Fibroblast of the aortic adventitia (primary cell): ENCODE data around the gene GXYLT2. TPM values are rescaled to one million over a fixed set of nuclear protein-coding genes. Genes with fewer than 3 reads are reported as not detected.
A peak's percentile ranks its signal among the peaks of the same experiment; 100 is the strongest.

Experiments
- DNase-seq: peaks from one replicate; pipeline ENCODE4 v3.0.0-alpha.2; 2010; ENCODE audit warnings: low read depth
- H3K4me3 ChIP-seq: 2 replicates; pipeline ENCODE4 v1.5.1; 2011; ENCODE audit warnings: low read depth, mild to moderate bottlenecking, control low read depth, low read length, moderate library complexity
- total RNA-seq: library from RNA; depleted of rRNA; stranded (reverse); fragments of >200 nt; gene quantifications from 2 replicates; pipeline ENCODE4 v1.2.3, GENCODE V29; 2012; ENCODE audit warnings: low replicate concordance
- TF ChIP-seq, protein P1 (sequence below): IDR thresholded peaks from 2 replicates; pipeline ENCODE4 v1.5.1; 2011; ENCODE audit warnings: mild to moderate bottlenecking, low read length, control low read depth, inconsistent platforms; ENCODE audit not compliant: insufficient read depth

GXYLT2 gene
- total RNA-seq, 1 donor, result 59.7 TPM

DNA sequence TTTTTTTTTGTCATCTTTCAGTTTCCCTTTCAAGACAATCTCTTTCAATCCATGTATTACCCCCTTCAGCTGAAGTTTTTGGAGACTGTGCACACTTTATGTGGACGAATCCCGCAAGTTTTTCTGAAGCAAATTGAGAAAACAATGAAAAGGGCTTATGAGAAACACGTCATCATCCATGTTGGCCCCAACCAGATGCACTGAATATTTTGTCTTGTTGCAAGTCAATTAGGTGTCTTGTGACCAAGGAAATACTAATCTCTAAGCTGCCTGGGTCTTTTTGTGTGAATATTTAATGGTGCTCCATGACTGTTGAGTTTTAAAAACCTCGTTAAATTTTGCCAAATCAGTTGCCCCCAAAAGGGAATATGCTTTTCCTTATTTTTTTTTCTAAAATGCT, 87.1 kb downstream of the GXYLT2 start:
- DNase-seq, result no peak
- TF ChIP-seq, protein P1, sequence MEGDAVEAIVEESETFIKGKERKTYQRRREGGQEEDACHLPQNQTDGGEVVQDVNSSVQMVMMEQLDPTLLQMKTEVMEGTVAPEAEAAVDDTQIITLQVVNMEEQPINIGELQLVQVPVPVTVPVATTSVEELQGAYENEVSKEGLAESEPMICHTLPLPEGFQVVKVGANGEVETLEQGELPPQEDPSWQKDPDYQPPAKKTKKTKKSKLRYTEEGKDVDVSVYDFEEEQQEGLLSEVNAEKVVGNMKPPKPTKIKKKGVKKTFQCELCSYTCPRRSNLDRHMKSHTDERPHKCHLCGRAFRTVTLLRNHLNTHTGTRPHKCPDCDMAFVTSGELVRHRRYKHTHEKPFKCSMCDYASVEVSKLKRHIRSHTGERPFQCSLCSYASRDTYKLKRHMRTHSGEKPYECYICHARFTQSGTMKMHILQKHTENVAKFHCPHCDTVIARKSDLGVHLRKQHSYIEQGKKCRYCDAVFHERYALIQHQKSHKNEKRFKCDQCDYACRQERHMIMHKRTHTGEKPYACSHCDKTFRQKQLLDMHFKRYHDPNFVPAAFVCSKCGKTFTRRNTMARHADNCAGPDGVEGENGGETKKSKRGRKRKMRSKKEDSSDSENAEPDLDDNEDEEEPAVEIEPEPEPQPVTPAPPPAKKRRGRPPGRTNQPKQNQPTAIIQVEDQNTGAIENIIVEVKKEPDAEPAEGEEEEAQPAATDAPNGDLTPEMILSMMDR, result no peak
- no peak overlapping the region for H3K4me3 ChIP-seq

DNA sequence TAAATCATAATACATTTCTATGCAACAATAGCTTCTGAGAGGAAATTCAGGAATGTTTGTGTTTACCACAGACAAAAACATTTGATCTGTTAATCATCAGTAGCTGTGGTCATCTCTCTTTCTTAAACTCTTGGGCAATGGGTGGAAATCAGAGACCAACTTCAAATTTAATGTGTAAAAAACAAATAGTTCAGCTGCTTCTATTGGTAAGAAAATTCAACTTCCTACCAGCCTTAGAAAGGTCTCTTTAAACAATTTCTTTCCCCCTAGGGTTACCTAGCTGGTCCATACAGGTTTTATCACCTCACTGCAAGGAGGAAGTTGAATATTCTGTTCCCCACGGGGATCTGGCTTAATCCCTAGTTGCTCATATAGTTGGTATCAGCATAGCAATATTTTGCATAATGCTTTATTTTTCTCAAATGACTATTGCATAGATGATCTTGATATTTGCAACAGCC, 88.5 kb downstream of the GXYLT2 start:
- DNase-seq, result peak; percentile 16
- TF ChIP-seq, protein P1, result no peak
- no peak overlapping the region for H3K4me3 ChIP-seq

DNA sequence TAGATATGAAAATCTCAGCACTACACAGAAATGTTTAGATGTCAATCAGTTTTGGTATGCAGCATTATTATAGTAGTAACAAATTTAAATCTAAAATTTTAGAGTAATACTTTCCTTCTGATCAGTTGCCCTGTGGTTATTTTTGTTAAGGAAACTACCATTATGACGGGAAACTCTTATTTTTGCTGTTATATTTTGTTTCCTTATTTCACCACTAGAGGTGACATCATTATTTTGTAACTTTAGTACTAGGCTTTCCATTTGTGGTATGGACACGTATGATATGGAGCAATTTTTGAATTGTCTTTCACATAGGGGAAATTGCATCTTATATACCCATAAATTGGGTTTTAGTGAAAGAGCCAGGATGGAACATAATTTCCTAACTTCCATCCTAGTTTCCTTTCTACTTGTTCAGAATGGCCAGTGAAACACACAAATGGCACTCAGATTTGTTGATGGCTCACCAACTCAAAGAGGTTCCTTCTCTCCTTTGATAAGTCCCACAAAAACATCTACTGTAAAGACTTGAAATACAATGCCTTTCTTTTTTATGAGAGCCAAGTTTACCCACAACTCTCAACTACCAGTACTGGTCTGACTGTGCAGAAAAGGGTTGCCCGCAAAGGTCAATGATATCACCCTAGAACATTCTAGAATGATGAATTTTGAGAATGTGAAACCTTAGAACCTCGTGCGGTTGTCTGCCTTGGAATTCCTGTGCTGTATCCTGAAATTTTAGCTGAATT, 89.4 kb downstream of the GXYLT2 start:
- no peak for DNase-seq
- H3K4me3 ChIP-seq, result no peak overlapping the region
- TF ChIP-seq, protein P1, result peak; percentile 22

DNA sequence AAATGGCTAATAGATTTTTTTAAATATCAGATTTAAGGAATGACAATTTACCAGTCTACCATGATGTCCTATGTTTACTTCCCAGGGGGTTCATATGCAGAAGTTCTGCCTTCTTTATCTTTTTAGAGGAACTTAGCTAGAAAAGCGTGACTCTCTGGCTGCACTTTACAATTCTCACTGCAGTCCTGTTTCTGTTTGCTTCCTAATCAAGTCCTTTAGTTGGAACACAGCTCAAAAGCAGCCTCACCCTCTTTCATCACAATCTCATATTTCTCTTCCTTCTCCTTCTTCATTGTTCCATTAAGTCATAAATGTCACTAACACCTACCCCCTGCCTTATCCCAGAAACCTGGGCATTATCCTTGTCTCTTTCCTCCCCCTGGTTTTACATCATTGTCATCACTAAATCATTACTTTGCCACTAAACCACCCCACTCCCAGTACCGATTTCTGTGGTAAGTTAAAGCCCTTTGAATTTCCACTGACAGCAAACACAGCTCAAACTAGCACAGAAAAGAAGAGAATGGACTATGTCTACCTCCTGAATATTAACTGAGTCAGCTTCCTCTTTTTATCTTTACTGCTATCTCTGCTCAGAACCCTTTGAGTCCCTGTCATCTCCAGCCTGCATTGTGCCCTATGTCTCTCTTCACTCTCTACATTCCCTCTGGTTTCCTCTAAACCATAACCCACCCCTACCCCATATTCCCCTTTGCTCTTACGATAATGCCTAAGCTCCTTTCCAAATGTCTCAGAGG, 94.9 kb downstream of the GXYLT2 start:
- TF ChIP-seq, protein P1, result no peak
- no peak overlapping the region for H3K4me3 ChIP-seq
- no peak for DNase-seq

DNA sequence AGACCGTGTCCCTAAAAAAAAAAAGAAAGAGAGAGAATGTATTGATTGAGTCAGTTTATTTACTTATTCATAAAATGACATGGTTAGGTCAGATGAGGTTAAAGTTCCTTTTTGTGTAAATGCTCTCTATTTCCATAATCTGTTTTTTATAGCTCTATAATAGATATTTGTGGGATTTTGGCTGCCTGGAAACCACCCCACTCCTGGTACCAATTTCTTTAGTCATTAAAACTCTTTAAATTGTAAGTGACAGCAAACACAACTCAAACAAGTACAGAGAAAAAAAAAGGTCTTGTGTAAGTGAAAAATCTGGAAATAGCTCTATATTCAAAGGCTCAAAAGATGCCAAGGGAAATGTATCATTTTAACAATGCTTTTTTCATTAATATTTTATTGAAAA, 97.7 kb downstream of the GXYLT2 start:
- no peak overlapping the region for H3K4me3 ChIP-seq
- TF ChIP-seq, protein P1, result no peak
- no peak for DNase-seq

DNA sequence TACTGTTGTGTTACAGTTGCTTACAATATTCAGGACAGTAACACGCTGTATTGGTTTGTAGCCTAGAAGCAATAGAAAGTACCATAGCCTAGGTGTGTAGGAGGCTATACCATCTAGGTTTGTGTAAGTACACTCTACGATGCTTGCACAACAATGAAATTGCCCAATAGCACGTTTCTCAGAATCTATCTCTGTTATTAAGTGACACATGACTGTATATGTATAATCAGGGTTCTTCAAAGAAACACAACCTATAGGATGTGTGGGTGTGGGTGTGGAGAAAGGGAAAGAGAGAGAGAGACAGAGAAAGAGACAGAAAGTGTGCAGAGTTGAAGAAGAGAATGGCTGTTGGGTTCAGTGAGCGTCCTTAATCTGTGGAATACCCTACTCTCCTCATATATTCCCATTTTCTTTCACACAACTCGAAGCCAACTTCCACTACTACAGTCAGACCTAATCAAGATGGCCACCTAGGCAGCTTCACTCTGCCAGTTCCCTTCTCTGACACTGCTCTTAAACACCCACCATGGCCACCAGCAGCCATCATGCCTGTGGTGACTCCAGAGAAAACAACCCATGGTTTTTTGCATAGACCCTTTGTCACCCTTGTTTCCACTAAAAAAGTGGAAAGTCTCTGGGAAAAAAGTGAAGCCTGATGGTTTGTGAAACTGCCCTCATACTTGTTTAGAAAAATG, 103.0 kb downstream of the GXYLT2 start:
- H3K4me3 ChIP-seq, result no peak overlapping the region
- TF ChIP-seq, protein P1, result no peak
- DNase-seq, result no peak
